ENCODE data around the gene SPRED2. TPM values are rescaled to one million over a fixed set of nuclear protein-coding genes. Genes with fewer than 3 reads are reported as not detected.

SPRED2 gene
- polyA plus RNA-seq, 2 of the 4 experiments (the other 2 are of a cell fraction): 20.6 to 29.3 TPM

GRCh38 chr2:65261676-65262075 lies 170.7 kb downstream of the SPRED2 start:
- no peak for TF ChIP-seq ATOH8 (CRISPR knock-in tag; IDR thresholded peaks at IDR 0.05; ENCODE audit: low read depth)
- TF ChIP-seq TP53 (CRISPR knock-in tag; IDR thresholded peaks at IDR 0.05): no peak
- TF ChIP-seq ZC3H11A (IDR thresholded peaks at IDR 0.05): no peak
- no peak for TF ChIP-seq RARB (CRISPR knock-in tag; IDR thresholded peaks at IDR 0.05)
- no peak for TF ChIP-seq ZFP36 (IDR thresholded peaks at IDR 0.05; ENCODE audit: borderline replicate concordance, partially characterized antibody)
- TF ChIP-seq REST (IDR thresholded peaks at IDR 0.05): no peak
- no peak for TF ChIP-seq BCL3 (IDR thresholded peaks at IDR 0.05)
- TF ChIP-seq E2F6 (IDR thresholded peaks at IDR 0.05; ENCODE audit: borderline replicate concordance, low read depth): no peak
- TF ChIP-seq BHLHE40 (IDR thresholded peaks at IDR 0.05; ENCODE audit: low read depth, low read length): no peak
- no peak for TF ChIP-seq NR3C1 (IDR thresholded peaks at IDR 0.05)
- no peak for TF ChIP-seq CHD2 (IDR thresholded peaks at IDR 0.05; ENCODE audit: low read length, partially characterized antibody)
- no peak for TF ChIP-seq KDM1A (IDR thresholded peaks at IDR 0.05; ENCODE audit: low read depth)
- no peak for TF ChIP-seq SMC3 (IDR thresholded peaks at IDR 0.05)
- TF ChIP-seq FOSB (CRISPR knock-in tag; IDR thresholded peaks at IDR 0.05): no peak
- no peak for TF ChIP-seq POLR2AphosphoS2 (conservative IDR thresholded peaks at IDR 0.05; ENCODE audit: low read length)
- ATAC-seq (no peak), FAIRE-seq (no peak), DNase-seq (ENCODE audit: low read depth in 1 of 2, low spot score in 1 of 2) (no peak)
- no peak overlapping the region for H3K4me2 ChIP-seq
- peaks cover 15% of the 10 kb centered on the region; the same call in 2 of the 3 replicates for H3K4me1 ChIP-seq
- no peak overlapping the region for H3K27ac ChIP-seq
- no peaks in the 10 kb centered on the region for H3K9me3 ChIP-seq
- H3K4me3 ChIP-seq: no peak overlapping the region
- WGBS (ENCODE audit: missing lambda C conversion rate): 94% methylated on average over 3 of the region's 3 CpGs
- POLR2A ChIA-PET: no interaction called here
- CTCF ChIA-PET: interaction anchor here (0.6 to 0.8 kb wide), 2 partner anchors 82 to 194 kb away, joined by 3 to 4 read pairs; no protein-coding TSS in a partner anchor

Other genes with a start within 250 kb of the SPRED2 start
- gene ACTR2, start 204.8 kb downstream of the SPRED2 start, polyA plus RNA-seq (2011; rRNA removed): 233 and 270 TPM in 2 replicates
- gene ACTR2, start 204.8 kb downstream of the SPRED2 start, polyA plus RNA-seq (2017; fragmentation: RNase III; extraction: RNeasy Plus Mini Kit Qiagen cat#74134 plus additional on column Dnase treatment): 268 to 303 TPM (median 278 TPM) in 3 replicates